MCF 10A (cell line): ENCODE data around the gene ABCD2. TPM values are rescaled to one million over a fixed set of nuclear protein-coding genes. Genes with fewer than 3 reads are reported as not detected.
"Not testable (repeated sequence)": the region's sequence is repeated elsewhere in the genome, so short reads cannot be mapped to it uniquely, and the experiment has no call there.

Source experiments
- BruUV-seq: library from RNA; stranded (reverse); fragments of 400-500 nt; replicated peaks from 2 replicates; lab custom pipeline; 2021; lab: Mats Ljungman, UMichigan
- CTCF ChIA-PET: fragments of 300-600 bp; sonication (Branson Sonifier 250); formaldehyde crosslinking; extraction: SDS; loops from one replicate; lab custom pipeline; 2021; ENCODE audit warnings: antibody characterized with exemption, inconsistent platforms; lab: Yijun Ruan, JAX
- POLR2A ChIA-PET: fragments of 300-600, 350-650 bp; sonication (Branson Sonifier 250); formaldehyde crosslinking; extraction: SDS; loops from one replicate; lab custom pipeline; 2020; ENCODE audit warnings: antibody characterized with exemption, inconsistent platforms; lab: Yijun Ruan, JAX
- DNase-seq: peaks from one replicate; pipeline ENCODE4 v3.0.0-alpha.2; 2018; ENCODE audit not compliant: unreplicated experiment
- H3K27ac Mint-ChIP-seq: one replicate; pipeline ENCODE4 v1.8.0; 2022; ENCODE audit warnings: mild to moderate bottlenecking, low read depth, mixed read lengths; ENCODE audit not compliant: unreplicated experiment
- H3K27me3 Mint-ChIP-seq: one replicate; pipeline ENCODE4 v1.8.0; 2022; ENCODE audit warnings: mixed read lengths; ENCODE audit not compliant: insufficient read depth, unreplicated experiment
- H3K36me3 Mint-ChIP-seq: one replicate; pipeline ENCODE4 v1.8.0; 2022; ENCODE audit warnings: mild to moderate bottlenecking, moderate library complexity, mixed read lengths; ENCODE audit not compliant: insufficient read depth, unreplicated experiment
- H3K4me1 Mint-ChIP-seq: one replicate; pipeline ENCODE4 v1.8.0; 2022; ENCODE audit warnings: mixed read lengths; ENCODE audit not compliant: insufficient read depth, unreplicated experiment
- H3K4me3 Mint-ChIP-seq: one replicate; pipeline ENCODE4 v1.8.0; 2022; ENCODE audit warnings: mild to moderate bottlenecking, moderate library complexity, mixed read lengths; ENCODE audit not compliant: unreplicated experiment
- H3K9me3 Mint-ChIP-seq: one replicate; pipeline ENCODE4 v1.8.0; 2022; ENCODE audit warnings: mixed read lengths; ENCODE audit not compliant: unreplicated experiment
- intact Hi-C: fragments of 100-400 bp; cut with micrococcal nuclease; formaldehyde crosslinking; loops from 2 replicates; pipeline ENCODE4 v1.14.1; 2022
- total RNA-seq: library from RNA; stranded (reverse); gene quantifications from 2 replicates; pipeline ENCODE4 v1.2.3, GENCODE V29; 2022
- TF ChIP-seq, protein P1 (sequence below): fragments of 200-600 bp; IDR thresholded peaks from one replicate; pipeline ENCODE4 v1.8.0; 2022; ENCODE audit warnings: antibody characterized with exemption, mild to moderate bottlenecking; ENCODE audit not compliant: unreplicated experiment

ABCD2 gene
- total RNA-seq, 1 experiment from 2014 or later: 0.42 TPM

DNA sequence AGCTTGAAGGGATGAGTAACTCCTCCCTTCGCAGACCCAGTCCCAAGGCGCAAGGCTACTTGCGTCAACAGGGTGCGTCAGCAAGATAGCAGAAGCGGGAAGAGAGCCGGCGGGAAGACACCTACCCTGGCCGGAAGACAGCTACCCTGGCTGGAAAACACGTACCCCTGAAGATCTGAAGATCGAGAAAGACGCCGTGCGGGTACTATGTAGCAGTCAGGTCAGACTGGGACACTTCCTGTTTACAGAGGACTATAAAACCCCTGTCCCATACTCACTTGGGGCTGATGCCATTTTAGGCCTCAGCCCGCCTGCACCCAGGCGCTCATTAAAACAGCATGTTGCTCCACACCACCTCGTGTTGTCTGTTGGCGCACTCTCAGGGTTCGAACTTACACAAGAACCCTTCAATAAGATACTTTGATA is 80.9 kb downstream of the ABCD2 start:
- CTCF ChIA-PET: interaction anchor here (1.2 kb wide), 1 partner anchor 164 kb away, joined by 3 read pairs; no protein-coding TSS in a partner anchor
- H3K9me3 Mint-ChIP-seq: no peaks in the 10 kb centered on the region
- TF ChIP-seq, protein P1, sequence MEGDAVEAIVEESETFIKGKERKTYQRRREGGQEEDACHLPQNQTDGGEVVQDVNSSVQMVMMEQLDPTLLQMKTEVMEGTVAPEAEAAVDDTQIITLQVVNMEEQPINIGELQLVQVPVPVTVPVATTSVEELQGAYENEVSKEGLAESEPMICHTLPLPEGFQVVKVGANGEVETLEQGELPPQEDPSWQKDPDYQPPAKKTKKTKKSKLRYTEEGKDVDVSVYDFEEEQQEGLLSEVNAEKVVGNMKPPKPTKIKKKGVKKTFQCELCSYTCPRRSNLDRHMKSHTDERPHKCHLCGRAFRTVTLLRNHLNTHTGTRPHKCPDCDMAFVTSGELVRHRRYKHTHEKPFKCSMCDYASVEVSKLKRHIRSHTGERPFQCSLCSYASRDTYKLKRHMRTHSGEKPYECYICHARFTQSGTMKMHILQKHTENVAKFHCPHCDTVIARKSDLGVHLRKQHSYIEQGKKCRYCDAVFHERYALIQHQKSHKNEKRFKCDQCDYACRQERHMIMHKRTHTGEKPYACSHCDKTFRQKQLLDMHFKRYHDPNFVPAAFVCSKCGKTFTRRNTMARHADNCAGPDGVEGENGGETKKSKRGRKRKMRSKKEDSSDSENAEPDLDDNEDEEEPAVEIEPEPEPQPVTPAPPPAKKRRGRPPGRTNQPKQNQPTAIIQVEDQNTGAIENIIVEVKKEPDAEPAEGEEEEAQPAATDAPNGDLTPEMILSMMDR: no peak
- POLR2A ChIA-PET: no interaction called here
- H3K4me1 Mint-ChIP-seq: peaks cover 10% of the 10 kb centered on the region
- no peak overlapping the region for H3K4me3 Mint-ChIP-seq
- intact Hi-C loops: loop anchor here (5.0 kb wide), 1 partner anchor 154 kb away; no protein-coding TSS in a partner anchor
- no peaks in the 10 kb centered on the region for H3K27me3 Mint-ChIP-seq
- DNase-seq: no peak
- H3K27ac Mint-ChIP-seq: no peak overlapping the region
- no TSS peak for BruUV-seq
- peaks cover 12% of the 10 kb centered on the region for H3K36me3 Mint-ChIP-seq

DNA sequence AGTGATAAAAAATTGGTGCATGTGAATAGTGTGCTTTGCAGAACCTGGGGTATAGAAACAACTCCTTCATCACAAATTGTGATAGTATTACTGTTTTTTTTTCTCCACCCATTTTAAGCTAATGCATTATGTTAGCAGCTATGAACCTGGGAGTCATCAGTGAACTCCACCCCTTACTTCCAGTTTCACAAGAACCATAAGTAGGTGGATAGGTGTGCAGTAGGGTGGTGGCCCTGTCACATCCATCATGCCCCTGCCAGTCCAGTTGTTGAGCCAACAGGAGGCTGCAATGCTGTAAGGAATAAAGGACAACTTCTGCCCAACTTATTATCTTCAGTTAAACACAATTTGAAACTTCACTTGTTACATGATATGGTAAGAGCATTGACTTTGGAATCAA is 85.7 kb downstream of the ABCD2 start:
- Mint-ChIP-seq H3K36me3 (peaks cover 6% of the 10 kb centered on the region), H3K27me3 (no peaks in the 10 kb centered on the region), H3K4me1 (peaks cover 10% of the 10 kb centered on the region), H3K9me3 (no peaks in the 10 kb centered on the region), H3K4me3 (no peak overlapping the region), H3K27ac (no peak overlapping the region)
- ChIA-PET CTCF (interaction anchor here (0.6 to 1.3 kb wide), 6 partner anchors 12 to 784 kb away, joined by 3 read pairs; partner anchors contain the start of gene ABCD2), POLR2A (interaction anchor here (0.9 kb wide), 1 partner anchor 31 kb away, joined by 5 read pairs; no protein-coding TSS in a partner anchor)
- DNase-seq: no peak
- intact Hi-C loops: no loop called here
- BruUV-seq: no TSS peak
- TF ChIP-seq, protein P1: no peak

DNA sequence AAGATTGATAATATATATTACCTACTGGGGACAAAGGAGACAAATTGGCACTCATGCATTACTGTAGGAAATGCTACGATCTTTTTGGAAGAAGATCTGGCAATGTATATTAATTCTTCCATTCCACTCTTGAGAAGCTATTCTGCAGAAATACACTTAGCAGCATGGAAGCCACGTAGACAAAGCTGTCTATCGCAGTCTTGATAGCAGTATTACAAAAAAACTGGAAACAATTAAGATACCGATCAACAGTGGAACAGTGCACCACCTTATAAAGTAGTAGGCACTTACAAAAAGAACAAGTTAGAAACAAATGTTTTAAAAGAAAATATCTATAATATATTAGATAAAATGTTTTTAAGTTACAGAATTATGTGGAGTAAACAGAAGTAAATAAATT is 87.2 kb downstream of the ABCD2 start:
- ChIA-PET CTCF (interaction anchor here (1.0 to 1.3 kb wide), 2 partner anchors 23 to 87 kb away, joined by 3 read pairs; partner anchors contain the start of gene ABCD2), POLR2A (no interaction called here)
- no peak for DNase-seq
- no TSS peak for BruUV-seq
- intact Hi-C loops: no loop called here
- H3K4me1 Mint-ChIP-seq: peaks cover 10% of the 10 kb centered on the region
- peaks cover 6% of the 10 kb centered on the region for H3K36me3 Mint-ChIP-seq
- H3K27ac Mint-ChIP-seq: no peak overlapping the region
- TF ChIP-seq, protein P1: no peak
- no peaks in the 10 kb centered on the region for H3K9me3 Mint-ChIP-seq
- H3K4me3 Mint-ChIP-seq: no peak overlapping the region
- no peaks in the 10 kb centered on the region for H3K27me3 Mint-ChIP-seq

DNA sequence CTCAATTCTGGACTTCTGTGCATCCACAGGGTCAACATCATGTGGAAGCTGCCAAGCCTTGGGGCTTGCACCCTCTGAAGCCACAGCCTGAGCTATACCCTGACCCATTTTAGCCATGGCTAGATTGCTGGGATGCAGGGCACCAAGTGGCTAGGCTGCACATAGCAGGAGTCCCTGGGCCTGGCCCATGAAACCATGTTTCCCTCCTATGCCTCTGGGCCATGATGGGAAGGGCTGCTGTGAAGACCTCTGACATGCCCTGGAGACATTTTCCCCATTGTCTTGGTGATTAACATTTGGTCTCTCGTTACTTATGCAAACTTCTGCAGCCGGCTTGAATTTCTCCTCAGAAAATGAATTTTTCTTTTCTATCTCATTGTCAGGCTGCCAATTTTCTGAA is 92.6 kb downstream of the ABCD2 start:
- H3K4me3 Mint-ChIP-seq: no peak overlapping the region
- H3K36me3 Mint-ChIP-seq: no peaks in the 10 kb centered on the region
- no peaks in the 10 kb centered on the region for H3K27me3 Mint-ChIP-seq
- TF ChIP-seq, protein P1: no peak
- ChIA-PET POLR2A (no interaction called here), CTCF (no interaction called here)
- H3K4me1 Mint-ChIP-seq: no peaks in the 10 kb centered on the region
- DNase-seq: no peak
- intact Hi-C loops: no loop called here
- no peaks in the 10 kb centered on the region for H3K9me3 Mint-ChIP-seq
- BruUV-seq: no TSS peak
- H3K27ac Mint-ChIP-seq: no peak overlapping the region

DNA sequence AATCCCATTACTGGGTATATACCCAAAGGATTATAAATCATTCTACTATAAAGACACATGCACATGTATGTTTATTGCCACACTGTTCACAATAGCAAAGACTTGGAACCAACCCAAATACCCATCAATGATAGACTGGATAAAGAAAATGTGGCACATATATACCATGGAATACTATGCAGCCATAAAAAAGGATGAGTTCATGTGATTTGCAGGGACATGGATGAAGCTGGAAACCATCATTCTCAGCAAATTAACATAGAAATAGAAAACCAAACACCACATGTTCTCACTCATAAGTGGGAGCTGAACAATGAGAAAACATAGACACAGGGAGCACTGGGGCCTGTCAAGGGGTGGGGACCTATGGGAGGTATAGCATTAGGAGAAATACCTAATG is 97.4 kb downstream of the ABCD2 start:
- CTCF ChIA-PET, H3K9me3 Mint-ChIP-seq, H3K27ac Mint-ChIP-seq, H3K4me1 Mint-ChIP-seq, DNase-seq, H3K36me3 Mint-ChIP-seq, H3K27me3 Mint-ChIP-seq, H3K4me3 Mint-ChIP-seq, intact Hi-C loops, BruUV-seq: not testable (repeated sequence)
- POLR2A ChIA-PET: interaction anchor here (0.6 kb wide), 1 partner anchor 204 kb away, joined by 3 read pairs; no protein-coding TSS in a partner anchor
